Stomach (tissue), 4 donors: Measurements from ENCODE around the gene CLSTN1.

Experiments used
- CTCF ChIP-seq, 7 experiments: fragments of 450-650 bp in 4 of 7; fragments of 200-600 bp in 3 of 7; sonication (generic) in 3 of 7; IDR thresholded peaks; one replicate each; pipeline ENCODE4 v1.5.1; 2016 to 2019; ENCODE audit warnings: antibody characterized with exemption in 7 of 7, control low read depth in 2 of 7, mild to moderate bottlenecking in 1 of 7
- EP300 ChIP-seq: sonication (generic); formaldehyde crosslinking; IDR thresholded peaks from one replicate; pipeline ENCODE4 v1.6.1; 2017; ENCODE audit warnings: antibody characterized with exemption
- POLR2A ChIP-seq, 4 donors: fragments of 450-650 bp; IDR thresholded peaks; one replicate each; pipeline ENCODE4 v1.6.1; 2016; ENCODE audit warnings: antibody characterized with exemption in 4 of 4, control low read depth in 2 of 4, mild to moderate bottlenecking in 1 of 4, moderate library complexity in 1 of 4
- POLR2AphosphoS5 ChIP-seq, 3 donors: sonication (generic); formaldehyde crosslinking; IDR thresholded peaks; one replicate each; pipeline ENCODE4 v1.6.1; 2016; ENCODE audit warnings: antibody characterized with exemption in 3 of 3

DNA sequence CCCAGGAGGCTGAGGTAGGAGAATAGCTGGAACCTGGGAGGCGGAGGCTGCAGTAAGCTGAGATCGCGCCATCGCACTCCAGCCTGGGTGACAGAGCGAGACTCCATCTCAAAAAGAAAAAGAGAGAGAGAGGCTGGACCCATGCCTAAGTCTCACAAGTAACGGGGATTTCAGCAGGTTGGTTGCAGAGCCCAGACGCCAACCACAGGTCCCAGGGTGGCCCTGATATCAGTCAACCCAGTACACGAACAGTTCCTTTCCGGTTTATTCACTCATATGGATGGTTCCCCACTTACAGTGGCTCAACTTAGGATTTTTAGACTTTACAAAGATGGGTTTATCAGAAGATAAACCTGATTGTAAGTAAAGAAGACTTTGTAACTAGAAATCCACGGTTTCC lies 40.9 kb downstream of the CLSTN1 start:
- TF ChIP-seq CTCF (IDR thresholded peaks at IDR 0.05) = no peak
- TF ChIP-seq POLR2A (IDR thresholded peaks at IDR 0.05) = no peak
- no peak for TF ChIP-seq POLR2AphosphoS5 (IDR thresholded peaks at IDR 0.05)
- no peak for TF ChIP-seq EP300
